ENCODE data around the gene VPS13D.
"Not testable (repeated sequence)": the region's sequence is repeated elsewhere in the genome, so short reads cannot be mapped to it uniquely, and the experiment has no call there.

Gene VPS13D

GRCh38 chr1:12453400-12454343 is 223.8 kb downstream of the VPS13D start:
- no peak for DNase-seq

DNA sequence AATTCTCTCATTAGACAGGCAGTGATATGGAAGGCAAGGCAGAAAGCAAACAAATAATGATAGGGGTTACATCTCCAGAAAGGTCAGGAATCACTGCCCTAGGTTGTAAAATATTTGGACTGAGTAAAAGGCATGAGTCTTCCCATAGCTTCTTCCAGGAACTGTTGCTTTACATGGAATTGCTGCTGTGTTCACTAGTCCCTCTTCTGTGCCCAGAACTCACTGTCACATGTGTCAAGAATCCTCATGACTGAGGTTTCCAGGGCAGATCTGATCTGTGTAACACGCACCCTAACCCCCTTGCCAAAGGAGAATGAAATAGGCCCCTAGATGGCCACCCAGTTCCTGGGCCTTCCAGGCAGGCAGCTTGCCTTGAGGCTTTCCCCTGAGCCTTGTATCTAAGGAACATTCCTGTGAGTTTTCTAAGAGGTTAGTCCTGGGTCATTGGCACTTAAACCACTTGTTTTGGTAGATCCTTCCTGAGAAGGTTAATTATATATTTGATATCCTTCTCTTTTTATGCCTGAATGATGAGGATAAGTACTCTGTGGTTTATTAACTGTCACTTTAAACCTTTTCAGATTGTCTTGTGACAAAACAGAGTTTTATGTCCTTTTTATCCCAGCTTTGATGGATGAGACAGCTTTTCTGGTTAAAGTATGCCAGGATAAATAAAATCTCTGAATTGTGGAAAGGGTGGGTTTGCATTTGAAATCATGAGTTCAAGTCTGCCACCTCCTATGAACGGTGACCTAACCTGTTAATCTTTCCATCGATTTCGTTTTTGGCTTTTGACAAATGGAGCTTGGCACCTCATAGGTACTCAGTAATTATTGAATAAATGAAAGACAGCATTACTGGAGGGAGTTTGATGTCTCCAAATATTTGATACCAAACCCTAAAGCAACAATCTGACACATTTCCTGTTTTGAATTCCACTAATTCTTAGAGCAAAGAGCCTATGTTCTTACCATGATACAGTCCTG is 224.9 kb downstream of the VPS13D start:
- peak; percentile 47 for DNase-seq

GRCh38 chr1:12456081-12456480 is 226.3 kb downstream of the VPS13D start:
- not testable (repeated sequence) for DNase-seq

GRCh38 chr1:12456979-12457378 is 227.1 kb downstream of the VPS13D start:
- DNase-seq: peak; percentile 65

DNA sequence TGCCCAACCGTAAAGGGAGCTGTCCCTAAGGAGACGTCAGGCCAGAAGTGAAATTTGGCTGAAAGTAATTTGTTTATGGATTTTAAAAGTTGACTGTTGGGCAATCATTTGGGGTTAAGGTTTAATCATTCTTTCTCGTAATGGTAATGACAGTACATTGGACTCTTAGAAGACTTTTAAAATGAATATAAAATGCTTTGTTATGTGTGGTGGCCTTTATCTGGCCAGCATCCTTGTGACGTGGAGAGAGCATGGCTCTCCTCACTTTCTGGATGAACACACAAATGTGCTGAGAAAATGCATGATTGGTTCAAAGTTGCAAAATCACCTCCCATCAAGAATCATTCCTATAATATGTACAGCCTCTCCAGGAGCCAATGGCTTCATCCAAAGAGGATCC is 227.9 kb downstream of the VPS13D start:
- DNase-seq: peak; percentile 16

- no peak for DNase-seq
These were observed 228.7 kb downstream of the VPS13D start for GRCh38 chr1:12458571-12458970.

DNA sequence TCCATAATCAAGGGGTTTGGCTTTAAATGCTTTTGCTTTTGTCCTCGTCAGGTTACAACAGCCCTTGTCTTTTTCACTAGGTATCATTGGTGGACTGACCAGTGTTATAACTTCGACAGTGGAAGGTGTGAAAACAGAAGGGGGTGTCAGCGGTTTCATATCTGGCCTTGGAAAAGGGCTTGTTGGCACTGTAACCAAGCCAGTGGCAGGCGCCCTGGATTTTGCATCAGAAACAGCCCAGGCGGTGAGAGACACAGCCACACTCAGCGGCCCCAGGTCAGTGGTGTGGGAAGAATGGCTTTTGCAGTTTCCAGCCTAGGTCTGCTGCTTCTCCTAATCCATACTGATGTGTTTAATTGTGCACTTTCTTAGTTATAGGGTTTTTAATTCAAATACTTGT is 230.3 kb downstream of the VPS13D start:
- DNase-seq: no peak

- DNase-seq: no peak
These were observed 231.2 kb downstream of the VPS13D start for GRCh38 chr1:12460911-12461621.

DNA sequence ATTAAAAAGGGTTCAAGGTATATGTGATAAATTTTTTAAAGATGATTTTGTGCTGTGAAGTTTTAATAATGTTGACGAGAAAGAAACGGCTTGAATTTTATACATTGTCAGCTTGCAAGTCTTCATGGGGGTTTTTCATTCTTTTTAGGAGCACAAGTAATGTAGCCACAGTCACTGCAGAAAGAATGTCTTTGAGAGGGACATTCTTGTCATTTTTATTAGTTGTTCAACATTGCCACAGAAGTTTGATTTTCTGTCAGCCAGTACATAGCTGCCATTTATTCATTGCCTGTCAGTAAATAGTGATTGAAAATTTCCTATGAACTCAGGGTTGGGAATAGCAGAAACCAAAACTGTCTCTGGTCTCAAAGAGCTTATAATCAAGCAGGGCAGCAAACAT is 231.9 kb downstream of the VPS13D start:
- DNase-seq: no peak

DNA sequence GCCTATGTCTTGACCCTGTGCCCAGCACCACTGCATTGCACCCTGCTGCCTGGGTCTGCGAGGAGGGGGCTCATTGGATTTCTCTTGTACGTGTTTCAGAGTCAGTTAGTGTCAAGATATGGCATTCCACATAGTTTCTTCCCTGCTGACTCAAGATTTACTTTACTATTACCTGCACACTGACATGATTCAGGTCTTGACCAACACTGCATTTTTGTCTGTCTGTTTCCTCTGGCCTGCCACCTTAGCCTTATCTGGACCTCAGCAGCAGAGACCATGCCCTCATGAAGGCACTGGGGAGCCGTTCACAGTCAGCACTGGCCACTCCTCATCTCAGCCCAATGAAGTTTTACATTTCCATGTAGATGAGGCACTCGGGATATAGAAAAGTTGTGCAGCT is 232.8 kb downstream of the VPS13D start:
- DNase-seq: no peak

- DNase-seq: no peak
These were observed 234.2 kb downstream of the VPS13D start for GRCh38 chr1:12464045-12464461.

- peak; percentile 85 for DNase-seq
These were observed 234.8 kb downstream of the VPS13D start for GRCh38 chr1:12464598-12465056.

DNA sequence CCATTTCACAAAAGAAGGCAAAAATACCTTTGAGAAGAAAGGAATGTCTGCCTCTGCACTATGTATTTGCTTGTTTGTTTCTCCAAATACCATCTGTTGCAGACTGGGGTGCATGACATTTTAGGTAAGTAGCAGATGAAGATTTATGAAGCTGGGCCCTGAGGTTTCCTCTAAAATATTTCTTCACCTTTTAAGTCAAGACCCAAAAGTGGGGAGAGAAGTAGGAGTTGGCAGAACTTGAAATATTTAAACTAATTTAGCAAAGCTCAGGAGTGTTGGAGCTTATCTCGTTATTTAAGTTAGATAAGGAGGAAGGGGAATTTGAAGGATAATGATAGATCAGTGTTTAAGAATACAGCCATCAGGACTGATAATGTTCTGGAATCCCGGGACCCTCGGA is 235.3 kb downstream of the VPS13D start:
- no peak for DNase-seq

DNA sequence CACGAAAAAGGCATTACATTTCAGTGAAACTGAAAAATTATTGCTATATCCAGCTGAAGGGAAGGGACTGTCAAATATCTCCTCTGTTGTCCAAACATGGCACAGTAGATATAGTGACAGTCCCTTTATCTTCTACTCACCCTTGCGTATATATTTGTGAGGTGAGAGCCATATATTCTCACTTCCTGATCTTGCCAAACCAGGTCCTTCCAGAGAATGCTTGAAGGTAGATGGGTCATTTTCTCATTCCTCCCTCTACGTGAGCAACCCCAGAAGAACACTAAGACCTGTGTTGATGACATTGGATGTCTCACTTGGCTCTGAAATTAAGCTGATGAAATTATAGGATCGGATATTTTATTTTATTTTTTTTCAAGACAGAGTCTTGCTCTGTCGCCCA is 237.0 kb downstream of the VPS13D start:
- DNase-seq: no peak

GRCh38 chr1:12467570-12468286 is 237.9 kb downstream of the VPS13D start:
- no peak for DNase-seq

GRCh38 chr1:12468323-12468722 is 238.5 kb downstream of the VPS13D start:
- no peak for DNase-seq

- DNase-seq: no peak
These were observed 239.7 kb downstream of the VPS13D start for GRCh38 chr1:12469493-12469892.

GRCh38 chr1:12469990-12470389 is 240.2 kb downstream of the VPS13D start:
- no peak for DNase-seq

GRCh38 chr1:12470916-12471315 is 241.1 kb downstream of the VPS13D start:
- not testable (repeated sequence) for DNase-seq

- no peak for DNase-seq
These were observed 242.4 kb downstream of the VPS13D start for GRCh38 chr1:12472156-12472797.

GRCh38 chr1:12472798-12473551 is 243.1 kb downstream of the VPS13D start:
- no peak for DNase-seq

Data from HCEC 1CT (cell line).